HG03520 (cell line): ENCODE measurements around the gene DNAJC1.
A peak's percentile ranks its signal among the peaks of the same experiment; 100 is the strongest.
"Not testable (repeated sequence)": the region's sequence is repeated elsewhere in the genome, so short reads cannot be mapped to it uniquely, and the experiment has no call there.

Experiments used
- ATAC-seq: cut with Tn5 transposase; IDR thresholded peaks from one replicate; pipeline ENCODE4 v1.9.1; 2021; ENCODE audit warnings: mild to moderate bottlenecking, moderate library complexity; ENCODE audit not compliant: unreplicated experiment

Gene DNAJC1

GRCh38 chr10:21740989-21741388 lies 262.5 kb downstream of the DNAJC1 start:
- ATAC-seq: no peak

DNA sequence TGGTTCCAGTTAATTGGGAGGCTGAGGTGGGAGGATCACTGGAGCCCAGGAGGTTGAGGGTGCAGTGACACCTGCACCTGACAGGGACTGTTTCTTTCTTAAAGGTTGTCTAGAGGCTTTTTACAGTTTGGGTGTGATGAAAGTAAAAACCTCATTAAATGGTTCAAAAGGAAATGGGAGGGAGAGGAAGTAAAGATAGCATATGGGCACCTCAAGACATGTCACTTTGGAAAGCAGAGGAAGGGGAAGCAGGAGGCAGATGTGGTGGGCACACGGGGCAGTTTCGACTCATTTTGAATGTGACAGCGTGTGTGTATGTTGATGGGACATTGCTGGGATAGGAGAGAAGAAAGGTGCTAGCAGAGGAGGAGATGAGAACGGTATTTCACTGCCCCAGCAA lies 266.4 kb downstream of the DNAJC1 start:
- no peak for ATAC-seq

- ATAC-seq: no peak
Observed at GRCh38 chr10:21733710-21734109, 269.8 kb downstream of the DNAJC1 start.

- ATAC-seq: peak; percentile 91
Observed at GRCh38 chr10:21732067-21732772, 271.3 kb downstream of the DNAJC1 start.

GRCh38 chr10:21728618-21729017 lies 274.9 kb downstream of the DNAJC1 start:
- no peak for ATAC-seq

- ATAC-seq: no peak
Observed at GRCh38 chr10:21727452-21728168, 275.9 kb downstream of the DNAJC1 start.

DNA sequence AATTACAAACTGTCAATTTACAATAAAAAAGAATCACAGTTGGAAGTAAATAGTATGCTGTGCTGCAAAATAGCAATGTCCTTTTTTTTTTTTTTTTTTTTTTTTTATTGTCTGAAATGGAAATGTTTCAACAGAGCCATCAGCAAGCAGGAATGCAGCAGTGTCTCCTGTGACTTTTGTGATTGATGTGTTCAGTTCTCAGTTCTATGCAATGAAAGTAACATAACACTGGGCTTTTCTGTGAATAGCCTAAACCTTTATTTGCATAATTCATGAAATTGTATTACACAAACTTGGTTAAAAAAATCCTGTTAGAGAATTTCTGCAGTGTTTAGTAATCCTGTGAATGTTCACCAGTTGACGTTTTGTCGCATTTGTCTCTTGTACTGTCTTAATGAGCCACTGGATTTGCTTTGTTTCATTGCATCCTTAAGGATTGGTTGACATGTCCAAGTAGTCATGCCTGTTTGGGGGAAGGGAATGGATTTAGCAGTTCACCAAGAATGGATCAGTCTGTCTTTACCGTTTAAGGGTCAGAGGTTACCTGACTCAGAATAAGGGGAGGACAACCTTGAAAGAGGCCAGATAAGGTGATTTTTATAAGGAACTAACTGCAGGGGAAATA lies 276.8 kb downstream of the DNAJC1 start:
- no peak for ATAC-seq

DNA sequence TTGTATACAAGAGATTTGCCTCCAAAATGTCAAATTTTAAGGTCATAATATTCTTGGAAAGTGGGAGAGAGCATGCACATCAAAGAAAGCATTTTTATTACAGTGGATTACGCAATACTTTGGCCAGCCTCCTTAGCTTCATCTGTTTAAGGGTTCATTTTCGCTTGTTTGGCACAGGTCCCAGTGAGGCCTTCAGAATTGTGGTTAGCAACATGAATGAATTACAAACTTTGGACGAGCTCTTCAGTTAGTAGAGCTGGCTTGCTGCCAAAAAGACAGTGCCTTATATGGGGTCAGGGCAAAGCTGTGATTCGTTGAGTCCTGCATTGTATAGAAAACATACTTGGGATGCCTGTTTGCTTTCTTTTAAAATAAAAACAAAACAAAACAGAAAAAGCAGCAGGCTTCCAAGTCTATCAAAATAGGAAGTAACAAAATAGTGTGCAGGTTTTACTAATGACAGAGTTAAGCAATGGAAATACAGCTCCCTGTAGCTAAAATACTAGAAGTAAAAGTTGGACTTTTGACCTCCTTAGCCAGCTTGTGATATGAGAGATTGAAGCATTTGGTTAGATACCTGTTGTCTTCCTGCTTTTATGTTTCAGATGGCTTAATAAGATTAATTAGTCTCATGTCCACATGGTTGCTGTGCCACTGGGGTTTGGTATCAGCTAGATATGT lies 278.7 kb downstream of the DNAJC1 start:
- no peak for ATAC-seq

DNA sequence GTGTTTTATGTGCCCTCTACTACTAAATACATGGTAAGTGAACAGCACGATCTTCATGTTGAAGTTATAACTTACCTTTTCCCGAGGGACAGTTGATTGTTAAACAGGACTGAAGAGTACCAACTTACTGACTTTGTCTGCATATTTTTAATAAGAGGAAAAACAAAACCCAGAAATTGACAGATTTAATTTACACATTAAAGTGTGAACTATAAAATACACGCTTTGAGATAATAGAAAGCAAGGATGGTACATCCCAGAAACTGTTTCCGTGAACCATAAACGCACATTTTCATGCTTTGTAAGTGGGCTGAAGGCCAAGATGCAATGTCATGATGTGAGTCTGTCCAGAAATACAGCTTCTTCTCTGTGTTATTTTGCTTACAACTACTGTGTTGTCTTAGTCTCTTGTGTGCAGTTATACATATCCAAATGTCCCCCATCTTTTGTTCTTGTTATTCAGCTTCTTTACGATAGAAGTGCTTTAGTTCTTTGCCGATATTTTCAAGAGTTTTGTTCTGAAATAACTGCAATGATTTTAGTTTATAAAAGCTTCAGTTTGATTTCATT lies 279.4 kb downstream of the DNAJC1 start:
- no peak for ATAC-seq

DNA sequence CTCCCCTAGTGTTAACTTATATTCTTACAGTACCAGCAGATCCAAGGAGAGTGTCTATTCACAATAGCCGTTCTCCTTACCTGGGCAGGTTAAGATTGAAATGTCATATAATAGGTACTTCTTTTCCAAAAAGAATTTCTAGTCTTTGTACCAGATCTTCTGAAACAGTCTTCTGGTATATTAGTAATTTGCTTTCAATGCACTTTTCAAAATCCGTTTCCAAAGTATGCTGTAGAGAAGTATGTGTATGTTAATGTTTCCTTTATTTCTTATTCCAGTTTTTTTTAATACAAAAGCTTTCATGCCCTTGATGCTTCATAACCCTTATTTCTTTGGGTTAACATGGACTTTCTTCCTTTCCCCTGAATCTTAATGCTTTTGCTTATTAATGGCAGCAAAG lies 281.3 kb downstream of the DNAJC1 start:
- no peak for ATAC-seq

DNA sequence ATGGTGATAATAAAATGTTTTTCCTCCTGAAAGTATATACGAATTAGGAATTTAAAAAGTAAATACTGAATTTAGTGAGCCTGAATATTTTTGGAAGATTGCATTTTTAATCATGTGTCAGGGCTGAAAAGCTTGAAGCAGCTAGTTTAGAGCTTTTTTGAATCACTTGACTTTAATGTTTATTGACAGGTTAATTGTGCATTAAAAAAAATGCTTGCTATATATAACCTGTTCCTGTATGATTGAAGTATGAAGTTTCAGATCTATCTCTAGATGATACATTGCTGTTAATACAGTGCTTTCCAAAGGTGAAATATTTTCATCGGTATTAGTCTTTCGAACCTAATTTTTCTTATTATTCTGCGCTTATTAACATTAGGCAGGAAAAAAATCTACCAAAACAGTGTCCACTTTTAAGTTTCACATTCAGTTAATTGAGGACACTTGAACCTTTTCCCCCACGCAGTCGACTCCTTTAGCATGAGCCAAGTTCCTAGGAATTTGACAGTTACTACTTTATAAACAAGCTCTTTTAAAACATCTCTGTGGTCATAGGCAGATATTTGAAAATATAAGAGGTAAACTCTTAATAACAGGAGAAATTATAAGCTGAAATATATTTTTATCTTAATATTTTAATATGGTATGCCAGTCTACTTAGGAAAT lies 282.4 kb downstream of the DNAJC1 start:
- no peak for ATAC-seq

DNA sequence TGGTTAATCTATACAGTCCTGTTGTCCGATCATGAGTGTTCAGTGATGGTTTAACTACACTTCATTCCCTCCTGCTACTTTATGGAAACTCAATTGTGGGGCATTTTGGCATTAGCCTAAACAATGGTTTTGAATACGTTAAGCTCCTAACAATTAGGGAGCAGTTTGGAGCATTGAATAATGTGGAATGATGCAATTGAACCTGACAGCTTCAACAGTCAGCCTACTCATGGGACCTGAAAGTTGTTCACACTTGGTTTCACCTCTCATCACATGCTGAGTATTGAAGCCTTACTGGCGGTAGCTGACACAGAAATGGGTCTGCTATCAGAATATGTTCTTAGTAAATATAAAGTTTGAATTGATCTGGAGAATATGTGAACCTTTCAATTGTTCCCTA lies 283.4 kb downstream of the DNAJC1 start:
- ATAC-seq: no peak

GRCh38 chr10:21719502-21719901 lies 284.0 kb downstream of the DNAJC1 start:
- ATAC-seq: no peak

DNA sequence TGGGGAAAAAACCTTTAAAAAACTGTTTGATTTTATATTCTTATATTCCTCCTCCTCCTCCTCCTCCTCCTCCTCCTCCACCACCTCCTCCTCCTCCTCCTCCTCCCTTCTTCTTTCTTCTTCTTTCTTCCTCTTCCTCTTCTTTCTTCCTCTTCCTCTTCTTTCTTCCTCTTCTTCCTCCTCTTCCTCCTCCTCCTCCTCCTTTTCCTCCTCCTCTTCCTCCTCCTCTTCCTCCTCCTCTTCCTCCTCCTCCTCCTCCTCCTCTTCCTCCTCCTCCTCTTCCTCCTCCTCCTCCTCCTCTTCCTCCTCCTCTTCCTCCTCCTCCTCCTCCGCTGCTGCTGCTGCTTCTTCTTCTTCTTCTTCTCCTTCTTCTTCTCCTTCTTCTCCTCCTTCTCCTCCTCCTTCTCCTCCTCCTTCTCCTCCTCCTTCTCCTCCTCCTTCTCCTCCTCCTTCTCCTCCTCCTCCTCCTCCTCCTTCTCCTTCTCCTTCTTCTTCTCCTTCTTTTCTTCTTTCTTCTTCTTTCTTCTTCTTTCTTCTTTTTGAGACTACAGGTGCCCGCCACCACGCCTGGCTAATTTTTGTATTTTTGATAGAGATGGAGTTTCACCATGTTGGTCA lies 286.0 kb downstream of the DNAJC1 start:
- not testable (repeated sequence) for ATAC-seq

- ATAC-seq: no peak
Observed at GRCh38 chr10:21715531-21716195, 287.9 kb downstream of the DNAJC1 start.

GRCh38 chr10:21712975-21713374 lies 290.6 kb downstream of the DNAJC1 start:
- ATAC-seq: no peak

- no peak for ATAC-seq
Observed at GRCh38 chr10:21707498-21707897, 296.0 kb downstream of the DNAJC1 start.
